Esophagus muscularis mucosa (tissue), 4 donors: ENCODE results near the gene F10. TPM values are rescaled to one million over a fixed set of nuclear protein-coding genes. Genes with fewer than 3 reads are reported as not detected.
"Not testable (repeated sequence)": the region's sequence is repeated elsewhere in the genome, so short reads cannot be mapped to it uniquely, and the experiment has no call there.

Experiments used
- DNase-seq: peaks from one replicate; pipeline ENCODE4 v3.0.0-alpha.2; 2017; ENCODE audit errors: extremely low spot score
- H3K27ac ChIP-seq, 4 donors: fragments of 200-600 bp; sonication (generic); replicated peaks in 1 of 4; 1 replicate in 3 of 4; 2 replicates in 1 of 4; pipeline ENCODE4 v1.5.1; 2016 to 2019; ENCODE audit warnings: mild to moderate bottlenecking in 1 of 4
- H3K27me3 ChIP-seq, 4 donors: fragments of 200-600 bp; sonication (generic); one replicate each; pipeline versions ENCODE4 v1.5.1 to v1.6.0; 2016 to 2019
- H3K36me3 ChIP-seq, 4 donors: fragments of 200-600 bp; sonication (generic); one replicate each; pipeline ENCODE4 v1.5.1; 2016 to 2019
- H3K4me1 ChIP-seq, 4 donors: fragments of 200-600 bp; sonication (generic); one replicate each; pipeline ENCODE4 v1.5.1; 2016 to 2019
- H3K4me3 ChIP-seq, 4 donors: fragments of 200-600 bp; sonication (generic); 1 replicate in 2 of 4; 2 replicates in 2 of 4; pipeline ENCODE4 v1.5.1; 2016 to 2019; ENCODE audit warnings: mild to moderate bottlenecking in 4 of 4, moderate library complexity in 1 of 4
- H3K9me3 ChIP-seq, 4 donors: fragments of 200-600 bp; sonication (generic); 1 replicate in 3 of 4; 2 replicates in 1 of 4; pipeline ENCODE4 v1.5.1; 2016 to 2019
- EP300 ChIP-seq: sonication (generic); formaldehyde crosslinking; IDR thresholded peaks from one replicate; pipeline ENCODE4 v1.6.1; 2017; ENCODE audit warnings: antibody characterized with exemption
- POLR2A ChIP-seq: fragments of 450-650 bp; IDR thresholded peaks from one replicate; pipeline ENCODE4 v1.6.1; 2017; ENCODE audit warnings: antibody characterized with exemption, moderate library complexity, mild to moderate bottlenecking, low read depth
- POLR2AphosphoS5 ChIP-seq, 2 donors: sonication (generic); formaldehyde crosslinking; IDR thresholded peaks; one replicate each; pipeline ENCODE4 v1.6.1; 2017; ENCODE audit warnings: antibody characterized with exemption in 2 of 2
- WGBS: methylation state at CpG from one replicate; pipeline ENCODE4 v1.1.5; 2018; 5-methylcytosine and 5-hydroxymethylcytosine counted together
- intact Hi-C: fragments of 100-400 bp; cut with DNase I; formaldehyde crosslinking; loops from one replicate; pipeline ENCODE4 v1.15.1; 2023
- total RNA-seq, 4 donors: library from RNA; depleted of rRNA; stranded (reverse); fragments of >200 nt; gene quantifications; one replicate each; pipeline versions ENCODE4 v1.1.0 to v1.2.1, GENCODE V29; 2016
- TF ChIP-seq, protein P1 (sequence below), 3 experiments: fragments of 200-600 bp in 2 of 3; fragments of 450-650 bp in 1 of 3; sonication (generic) in 2 of 3; IDR thresholded peaks; one replicate each; pipeline ENCODE4 v1.5.1; 2017 to 2019; ENCODE audit warnings: antibody characterized with exemption in 3 of 3, mild to moderate bottlenecking in 2 of 3, moderate library complexity in 1 of 3

F10 gene
- total RNA-seq, 4 donors from 2014 or later, result 4.6 to 20.5 (median 11.7) TPM

DNA sequence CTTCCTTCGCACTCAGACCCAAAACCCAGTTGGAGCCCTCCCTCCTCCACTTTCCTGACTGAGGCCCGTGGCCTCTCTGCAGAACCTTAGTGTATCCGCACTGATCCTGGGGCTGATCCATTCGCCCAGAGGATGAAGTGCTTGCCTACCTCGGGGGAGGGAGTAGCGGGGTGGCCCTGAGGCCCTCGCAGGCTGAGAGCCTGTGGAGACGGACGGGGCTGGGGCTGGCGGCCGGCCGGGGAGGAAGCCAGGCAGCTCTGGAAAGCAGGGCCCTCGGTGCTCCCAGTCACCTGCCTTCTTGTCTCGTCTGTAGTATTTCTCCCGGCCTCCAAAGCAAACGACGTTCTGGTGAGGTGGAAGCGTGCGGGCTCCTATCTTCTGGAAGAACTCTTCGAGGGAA, 37.1 kb downstream of the F10 start:
- H3K9me3 ChIP-seq, result no peaks in the 10 kb centered on the region
- no peak for DNase-seq
- intact Hi-C loops, result loop anchor here (10.0 kb wide), 1 partner anchor 325 kb away; no protein-coding TSS in a partner anchor
- H3K36me3 ChIP-seq, result no peaks in the 10 kb centered on the region
- H3K4me3 ChIP-seq, result no peak overlapping the region
- TF ChIP-seq EP300, result no peak
- TF ChIP-seq, protein P1, sequence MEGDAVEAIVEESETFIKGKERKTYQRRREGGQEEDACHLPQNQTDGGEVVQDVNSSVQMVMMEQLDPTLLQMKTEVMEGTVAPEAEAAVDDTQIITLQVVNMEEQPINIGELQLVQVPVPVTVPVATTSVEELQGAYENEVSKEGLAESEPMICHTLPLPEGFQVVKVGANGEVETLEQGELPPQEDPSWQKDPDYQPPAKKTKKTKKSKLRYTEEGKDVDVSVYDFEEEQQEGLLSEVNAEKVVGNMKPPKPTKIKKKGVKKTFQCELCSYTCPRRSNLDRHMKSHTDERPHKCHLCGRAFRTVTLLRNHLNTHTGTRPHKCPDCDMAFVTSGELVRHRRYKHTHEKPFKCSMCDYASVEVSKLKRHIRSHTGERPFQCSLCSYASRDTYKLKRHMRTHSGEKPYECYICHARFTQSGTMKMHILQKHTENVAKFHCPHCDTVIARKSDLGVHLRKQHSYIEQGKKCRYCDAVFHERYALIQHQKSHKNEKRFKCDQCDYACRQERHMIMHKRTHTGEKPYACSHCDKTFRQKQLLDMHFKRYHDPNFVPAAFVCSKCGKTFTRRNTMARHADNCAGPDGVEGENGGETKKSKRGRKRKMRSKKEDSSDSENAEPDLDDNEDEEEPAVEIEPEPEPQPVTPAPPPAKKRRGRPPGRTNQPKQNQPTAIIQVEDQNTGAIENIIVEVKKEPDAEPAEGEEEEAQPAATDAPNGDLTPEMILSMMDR (IDR thresholded peaks at IDR 0.05), result no peak
- TF ChIP-seq POLR2AphosphoS5 (IDR thresholded peaks at IDR 0.05), result no peak
- H3K27me3 ChIP-seq, result peaks cover 0 to 42% (median 10%) of the 10 kb centered on the region in 4 donors
- WGBS, result 88% methylated on average over 20 of the region's 20 CpGs
- no peak overlapping the region for H3K27ac ChIP-seq
- peaks cover 0 to 3% (median 1%) of the 10 kb centered on the region in 4 donors for H3K4me1 ChIP-seq

DNA sequence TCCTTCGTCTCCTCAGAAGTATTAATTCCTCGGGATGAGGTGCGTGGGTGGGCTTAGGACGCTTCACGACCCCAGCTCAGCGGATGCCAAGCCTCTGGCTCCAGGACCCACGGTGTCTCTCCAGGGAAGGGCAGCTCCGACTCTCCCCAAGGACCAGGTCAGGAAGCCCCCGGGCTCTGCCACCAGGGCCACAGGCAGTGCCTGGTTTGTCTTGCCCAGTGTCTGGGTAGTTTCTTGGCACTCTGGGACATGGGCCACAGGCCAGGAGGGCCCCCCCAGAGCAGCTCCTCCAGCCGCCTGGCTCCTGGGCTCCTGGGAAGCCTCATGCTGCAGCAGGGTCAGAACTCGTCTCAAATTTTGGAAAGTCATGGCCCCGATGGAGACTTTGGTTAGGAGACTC, 38.4 kb downstream of the F10 start:
- Histone ChIP-seq H3K27ac (no peak overlapping the region), H3K9me3 (no peaks in the 10 kb centered on the region), H3K4me3 (no peak overlapping the region), H3K27me3 (peaks cover 0 to 42% (median 10%) of the 10 kb centered on the region in 4 donors), H3K4me1 (no peaks in the 10 kb centered on the region), H3K36me3 (no peaks in the 10 kb centered on the region)
- no peak for DNase-seq
- intact Hi-C loops, result no loop called here
- WGBS, result 72% methylated on average over 12 of the region's 12 CpGs
- TF ChIP-seq EP300, result no peak
- TF ChIP-seq POLR2A, result no peak
- TF ChIP-seq POLR2AphosphoS5 (IDR thresholded peaks at IDR 0.05), result no peak
- TF ChIP-seq, protein P1 (IDR thresholded peaks at IDR 0.05), result no peak

DNA sequence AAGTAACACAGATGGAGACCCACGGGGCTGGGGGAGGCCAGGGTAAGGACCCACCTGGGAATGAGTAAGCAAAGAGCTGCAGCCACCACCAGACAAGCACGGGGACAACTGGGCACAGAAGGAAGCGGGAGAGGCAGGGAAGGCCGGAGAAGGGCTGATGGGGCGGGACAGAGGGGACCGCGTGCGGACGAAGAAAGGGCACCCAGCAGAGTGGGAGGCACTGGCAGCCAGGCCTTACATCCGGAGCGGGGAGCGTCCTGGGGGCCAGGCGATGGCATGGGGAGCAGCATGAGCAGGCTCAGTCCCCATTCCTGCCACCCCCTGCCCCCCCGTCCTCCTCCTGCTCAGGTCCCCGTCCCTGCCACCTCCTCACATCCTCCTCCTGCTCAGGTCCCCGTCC, 38.8 kb downstream of the F10 start:
- no peaks in the 10 kb centered on the region for H3K9me3 ChIP-seq
- DNase-seq, result no peak
- TF ChIP-seq POLR2AphosphoS5 (IDR thresholded peaks at IDR 0.05) (no peak), POLR2A (no peak), EP300 (no peak)
- TF ChIP-seq, protein P1 (IDR thresholded peaks at IDR 0.05), result no peak
- peaks cover 0 to 42% (median 10%) of the 10 kb centered on the region in 4 donors for H3K27me3 ChIP-seq
- no peak overlapping the region for H3K27ac ChIP-seq
- intact Hi-C loops, result no loop called here
- no peak overlapping the region for H3K4me3 ChIP-seq
- H3K36me3 ChIP-seq, result no peaks in the 10 kb centered on the region
- H3K4me1 ChIP-seq, result no peaks in the 10 kb centered on the region
- 61% methylated on average over 14 of the region's 16 CpGs for WGBS

DNA sequence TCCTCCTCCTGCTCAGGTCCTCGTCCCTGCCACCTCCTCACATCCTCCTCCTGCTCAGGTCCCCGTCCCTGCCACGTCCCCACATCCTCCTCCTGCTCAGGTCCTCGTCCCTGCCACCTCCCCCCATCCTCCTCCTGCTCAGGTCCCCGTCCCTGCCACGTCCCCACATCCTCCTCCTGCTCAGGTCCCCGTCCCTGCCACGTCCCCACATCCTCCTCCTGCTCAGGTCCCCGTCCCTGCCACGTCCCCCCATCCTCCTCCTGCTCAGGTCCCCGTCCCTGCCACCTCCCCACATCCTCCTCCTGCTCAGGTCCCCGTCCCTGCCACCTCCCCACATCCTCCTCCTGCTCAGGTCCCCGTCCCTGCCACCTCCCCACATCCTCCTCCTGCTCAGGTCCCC, 39.4 kb downstream of the F10 start:
- 41% methylated on average over 5 of the region's 13 CpGs for WGBS
- H3K4me3 ChIP-seq, H3K27ac ChIP-seq, H3K4me1 ChIP-seq, intact Hi-C loops, DNase-seq, H3K36me3 ChIP-seq, H3K9me3 ChIP-seq: not testable (repeated sequence)
- H3K27me3 ChIP-seq, result peaks cover 0 to 42% (median 10%) of the 10 kb centered on the region in 4 donors

DNA sequence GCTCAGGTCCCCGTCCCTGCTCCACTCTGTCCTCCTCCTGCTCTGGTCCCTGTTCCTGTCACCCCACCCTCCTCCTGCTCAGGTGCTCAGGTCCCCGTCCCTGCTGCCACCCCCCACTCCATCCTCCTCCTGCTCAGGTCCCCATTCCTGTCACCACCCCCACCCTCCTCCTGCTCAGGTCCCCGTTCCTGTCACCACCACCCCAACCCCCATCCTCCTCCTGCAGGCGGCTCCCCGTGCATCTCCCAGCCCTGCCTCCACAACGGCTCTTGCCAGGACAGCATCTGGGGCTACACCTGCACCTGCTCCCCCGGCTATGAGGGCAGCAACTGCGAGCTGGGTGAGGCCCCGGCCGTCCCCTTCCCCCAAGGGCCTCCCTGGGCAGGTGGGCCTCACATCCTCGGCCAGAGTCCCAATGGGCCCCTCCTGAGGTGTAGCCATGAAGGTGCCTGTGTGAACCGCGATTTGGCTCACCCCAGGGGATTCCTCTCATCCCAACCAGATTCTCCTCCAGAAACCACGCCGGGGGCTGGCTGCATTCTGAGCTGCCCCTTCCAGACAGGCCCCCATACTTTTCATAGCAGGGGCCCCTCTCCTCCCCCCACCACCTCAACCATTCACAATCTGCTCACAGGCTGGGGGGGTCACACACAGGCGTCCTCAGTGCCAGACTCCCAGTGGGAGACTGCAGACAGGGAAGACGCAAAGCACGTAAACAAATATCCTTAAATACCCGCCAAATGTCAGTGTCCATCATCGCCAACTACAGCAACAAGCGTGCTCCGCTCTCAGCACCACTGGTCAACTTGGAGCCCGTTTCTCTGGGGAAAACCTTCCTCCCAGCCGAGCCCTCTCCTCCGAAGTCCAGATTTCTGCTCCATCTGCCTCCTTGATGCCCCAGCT, 40.4 kb downstream of the F10 start:
- Histone ChIP-seq H3K27me3 (peaks cover 0 to 42% (median 10%) of the 10 kb centered on the region in 4 donors), H3K9me3 (no peaks in the 10 kb centered on the region), H3K4me3 (no peak overlapping the region), H3K36me3 (no peaks in the 10 kb centered on the region), H3K4me1 (no peaks in the 10 kb centered on the region), H3K27ac (no peak overlapping the region)
- 34% methylated on average over 21 of the region's 25 CpGs for WGBS
- TF ChIP-seq EP300, result no peak
- intact Hi-C loops, result no loop called here
- no peak for DNase-seq
